WI38 (cell line): ENCODE data around the gene METTL16.
"Not testable (repeated sequence)": the region's sequence is repeated elsewhere in the genome, so short reads cannot be mapped to it uniquely, and the experiment has no call there.

ENCODE experiments used
- H3K4me3 ChIP-seq: 2 replicates; pipeline ENCODE4 v1.5.1; 2011; ENCODE audit warnings: low read depth, mild to moderate bottlenecking, control low read depth, low read length
- CTCF ChIP-seq: IDR thresholded peaks from 2 replicates; pipeline ENCODE4 v1.5.1; 2012; ENCODE audit warnings: low read depth, mild to moderate bottlenecking, control low read depth, low read length

The METTL16 gene

GRCh38 chr17:2487306-2487705 is 24.4 kb downstream of the METTL16 start:
- no peak overlapping the region for H3K4me3 ChIP-seq
- TF ChIP-seq CTCF: no peak

DNA sequence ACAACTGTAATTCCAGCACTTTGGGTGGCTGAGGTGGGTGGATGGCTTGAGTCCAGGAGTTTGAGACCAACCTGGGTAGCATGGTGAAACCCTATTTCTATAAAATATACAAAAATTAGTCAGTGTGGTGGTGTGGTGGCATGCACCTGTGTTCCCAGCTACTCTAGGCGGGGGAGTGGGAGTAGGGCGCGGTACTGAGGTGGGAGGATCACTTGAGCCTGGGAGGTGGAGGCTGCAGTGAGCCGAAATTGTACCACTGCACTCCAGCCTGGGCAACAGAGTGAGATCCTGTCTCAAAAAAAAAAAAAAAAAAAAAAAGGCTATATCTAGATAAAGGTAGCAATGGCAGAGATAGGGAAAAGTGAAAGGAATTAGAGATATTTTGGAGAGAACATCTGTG is 25.0 kb downstream of the METTL16 start:
- not testable (repeated sequence) for H3K4me3 ChIP-seq

DNA sequence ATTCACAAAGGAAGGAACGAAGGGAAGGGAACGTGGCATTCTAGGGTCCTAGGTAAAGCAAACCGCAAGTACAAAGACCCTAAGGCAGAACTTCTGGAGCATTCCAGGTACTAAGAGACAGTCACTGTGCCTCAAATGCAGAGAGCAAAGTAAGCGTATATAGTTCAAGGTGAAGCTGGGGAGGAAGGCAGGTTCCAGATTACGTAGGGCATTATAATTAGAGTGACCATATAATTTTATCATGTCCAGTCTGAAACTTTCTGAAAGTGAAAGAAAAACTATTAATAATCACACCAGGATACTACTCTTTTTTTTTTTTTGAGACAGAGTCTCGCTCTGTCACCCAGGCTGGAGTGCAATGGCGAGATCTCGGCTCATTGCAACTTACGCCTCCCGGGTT is 25.7 kb downstream of the METTL16 start:
- no peak for TF ChIP-seq CTCF
- H3K4me3 ChIP-seq: no peak overlapping the region

GRCh38 chr17:2485543-2485942 is 26.1 kb downstream of the METTL16 start:
- H3K4me3 ChIP-seq: no peak overlapping the region

GRCh38 chr17:2484876-2485275 is 26.8 kb downstream of the METTL16 start:
- no peak for TF ChIP-seq CTCF
- H3K4me3 ChIP-seq: no peak overlapping the region

More at GRCh38 chr17:2485543-2485942, 26.1 kb downstream of the METTL16 start:
- no peak for TF ChIP-seq CTCF

DNA sequence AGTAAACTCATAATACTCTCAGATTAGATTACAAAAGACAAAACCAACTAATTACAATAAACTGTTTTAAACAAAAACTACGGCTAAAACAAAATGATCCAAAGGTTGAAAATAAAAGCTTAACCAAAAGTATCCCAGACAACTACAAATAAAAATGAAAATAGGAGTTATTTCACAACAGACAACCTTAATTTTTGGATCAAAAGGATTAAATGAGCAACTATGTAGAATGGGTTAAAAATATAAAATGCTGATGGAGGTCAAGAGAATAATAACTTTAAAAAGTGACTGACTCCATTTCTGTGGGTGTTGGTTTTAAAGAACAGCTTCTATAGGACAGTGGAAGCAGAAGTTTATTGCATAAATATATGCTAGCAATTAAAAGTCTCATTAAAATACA is 28.6 kb downstream of the METTL16 start:
- no peak for TF ChIP-seq CTCF
- no peak overlapping the region for H3K4me3 ChIP-seq

DNA sequence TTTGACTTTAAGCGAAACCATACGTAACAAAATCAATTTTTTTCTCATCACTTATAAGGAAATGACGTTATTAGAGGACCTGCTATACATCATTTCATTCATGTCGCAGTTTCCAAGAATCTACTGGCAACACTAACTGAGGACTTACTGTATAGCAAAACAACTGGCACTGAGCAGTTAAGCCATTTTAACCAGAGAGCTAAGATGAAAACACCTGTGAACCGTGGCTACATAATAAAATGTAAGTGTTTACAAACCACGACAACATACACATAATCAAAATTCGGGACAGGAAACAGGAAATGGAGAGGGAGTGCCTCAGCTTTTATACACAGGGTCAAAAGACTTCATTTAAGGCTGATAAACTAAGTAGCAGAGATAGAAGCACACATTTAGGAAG is 29.5 kb downstream of the METTL16 start:
- TF ChIP-seq CTCF: no peak
- H3K4me3 ChIP-seq: no peak overlapping the region

GRCh38 chr17:2481760-2482159 is 29.9 kb downstream of the METTL16 start:
- TF ChIP-seq CTCF: no peak
- H3K4me3 ChIP-seq: no peak overlapping the region
